Stomach (tissue), 9 donors: Measurements from ENCODE around the gene SUPT7L. TPM values are rescaled to one million over a fixed set of nuclear protein-coding genes. Genes with fewer than 3 reads are reported as not detected.

Experiments used
- DNase-seq, 2 donors: peaks; one replicate each; pipeline versions ENCODE4 v3.0.0 to v3.0.0-alpha.2; 2013 to 2019
- H3K27ac ChIP-seq, 5 donors: fragments of 200-600 bp in 4 of 5; sonication (generic) in 4 of 5; one replicate each; pipeline ENCODE4 v1.5.1; 2013 to 2019; ENCODE audit warnings: mild to moderate bottlenecking in 1 of 5, moderate library complexity in 1 of 5
- H3K27me3 ChIP-seq, 3 donors: fragments of 200-600 bp; sonication (generic); one replicate each; pipeline ENCODE4 v1.5.1; 2017 to 2019; ENCODE audit warnings: mixed run types in 1 of 3
- H3K36me3 ChIP-seq, 4 donors: fragments of 200-600 bp; sonication (generic); 1 replicate in 3 of 4; 2 replicates in 1 of 4; pipeline ENCODE4 v1.5.1; 2016 to 2019
- H3K4me1 ChIP-seq, 4 donors: fragments of 200-600 bp; sonication (generic); one replicate each; pipeline ENCODE4 v1.5.1; 2016 to 2019
- H3K4me3 ChIP-seq, 4 donors: fragments of 200-600 bp; sonication (generic) in 3 of 4; one replicate each; pipeline ENCODE4 v1.5.1; 2016 to 2019; ENCODE audit warnings: mild to moderate bottlenecking in 1 of 4
- H3K9me3 ChIP-seq, 4 donors: fragments of 200-600 bp; sonication (generic); one replicate each; pipeline ENCODE4 v1.5.1; 2016 to 2019
- CTCF ChIP-seq, 7 experiments: fragments of 450-650 bp in 4 of 7; fragments of 200-600 bp in 3 of 7; sonication (generic) in 3 of 7; IDR thresholded peaks; one replicate each; pipeline ENCODE4 v1.5.1; 2016 to 2019; ENCODE audit warnings: antibody characterized with exemption in 7 of 7, control low read depth in 2 of 7, mild to moderate bottlenecking in 1 of 7
- EP300 ChIP-seq: sonication (generic); formaldehyde crosslinking; IDR thresholded peaks from one replicate; pipeline ENCODE4 v1.6.1; 2017; ENCODE audit warnings: antibody characterized with exemption
- POLR2A ChIP-seq, 4 donors: fragments of 450-650 bp; IDR thresholded peaks; one replicate each; pipeline ENCODE4 v1.6.1; 2016; ENCODE audit warnings: antibody characterized with exemption in 4 of 4, control low read depth in 2 of 4, mild to moderate bottlenecking in 1 of 4, moderate library complexity in 1 of 4
- POLR2AphosphoS5 ChIP-seq, 3 donors: sonication (generic); formaldehyde crosslinking; IDR thresholded peaks; one replicate each; pipeline ENCODE4 v1.6.1; 2016; ENCODE audit warnings: antibody characterized with exemption in 3 of 3
- WGBS, 5 donors: extraction: QIAGEN DNeasy Blood & Tissue Kit in 3 of 5; methylation state at CpG; one replicate each; pipeline versions ENCODE4 v1.1.5 to v1.1.7; 2013 to 2018; 5-methylcytosine and 5-hydroxymethylcytosine counted together
- intact Hi-C: fragments of 100-400 bp; cut with DNase I; formaldehyde crosslinking; loops from one replicate; pipeline ENCODE4 v1.15.1; 2023; ENCODE audit warnings: low total_unique reads
- polyA plus RNA-seq, 3 donors: library from polyadenylated mRNA; stranded (reverse); fragments of 200-250 nt; gene quantifications; one replicate each; pipeline ENCODE4 v1.2.3, GENCODE V29; 2013
- small RNA-seq, 4 donors: library from RNA; depleted of rRNA; stranded (forward); fragments of <200 nt; gene quantifications; one replicate each; pipeline ENCODE3, GENCODE V24; 2016
- total RNA-seq, 5 donors: library from RNA; depleted of rRNA; stranded (reverse); fragments of >200 nt; gene quantifications; one replicate each; pipeline versions ENCODE4 v1.1.0 to v1.2.3, GENCODE V29; 2014 to 2016
- donor health status: healthy with polysubstance abuse.
- donor health status: Bipolar disorder and iron deficiency.
- donor health status: healthy.

Gene SUPT7L
- total and polyA plus RNA-seq, 8 donors, result 10.1 to 50.9 (median 24.9) TPM

GRCh38 chr2:27606611-27607010 is 56.8 kb downstream of the SUPT7L start:
- Histone ChIP-seq H3K4me1 (no peaks in the 10 kb centered on the region), H3K9me3 (no peaks in the 10 kb centered on the region), H3K36me3 (peaks cover 59 to 93% (median 91%) of the 10 kb centered on the region in 4 donors), H3K27ac (no peak overlapping the region), H3K27me3 (no peaks in the 10 kb centered on the region), H3K4me3 (no peak overlapping the region)
- WGBS, 5 donors, result 84 to 95% (median 91%) methylated on average over 2 of the region's 2 CpGs
- no peak for TF ChIP-seq CTCF (IDR thresholded peaks at IDR 0.05)
- TF ChIP-seq EP300, result no peak
- no peak for TF ChIP-seq POLR2A (IDR thresholded peaks at IDR 0.05)
- no peak for TF ChIP-seq POLR2AphosphoS5 (IDR thresholded peaks at IDR 0.05)
- DNase-seq, result no peak
- intact Hi-C loops, result no loop called here

Small RNA genes within 50 kb of the gene (small RNA-seq; reads per million reads assigned to genes)
- 0 reads per million in 4 donors for gene RF00340

Other genes starting within 250 kb of the SUPT7L start
- 10 to 100 TPM; 12.5 to 69.8 (median 48.4) TPM for gene NRBP1, start 235.0 kb downstream of the SUPT7L start, total RNA-seq
- gene NRBP1, start 235.0 kb downstream of the SUPT7L start, polyA plus RNA-seq, result 10 to 100 TPM; 46.7 to 57.3 (median 51.4) TPM
- 100 to 1,000 TPM in 1 of 5 donors, 10 to 100 TPM in 3, not detected in 1; 16.5 to 140 (median 53.6) TPM for gene KRTCAP3, start 221.2 kb downstream of the SUPT7L start, total RNA-seq
- 10 to 100 TPM; 31.2 to 65.2 (median 62.2) TPM for gene KRTCAP3, start 221.2 kb downstream of the SUPT7L start, polyA plus RNA-seq
- gene IFT172, start 173.9 kb downstream of the SUPT7L start, total RNA-seq, result 10 to 100 TPM in 4 of 5 donors, 1 to 10 TPM in 1; 7.4 to 88.1 (median 14.0) TPM
- gene IFT172, start 173.9 kb downstream of the SUPT7L start, polyA plus RNA-seq, result 10 to 100 TPM; 34.7 to 66.4 (median 43.9) TPM
- gene FNDC4, start 168.4 kb downstream of the SUPT7L start, total RNA-seq, result 10 to 100 TPM in 2 of 5 donors, 1 to 10 TPM in 2, under 1 TPM in 1; 0.89 to 23.3 (median 5.0) TPM
- gene FNDC4, start 168.4 kb downstream of the SUPT7L start, polyA plus RNA-seq, result 10 to 100 TPM in 2 of 3 donors, 1 to 10 TPM in 1; 4.5 to 15.1 (median 10.1) TPM
- 10 to 100 TPM in 4 of 5 donors, not detected in 1; 13.4 to 45.5 (median 33.3) TPM for gene GCKR, start 166.8 kb downstream of the SUPT7L start, total RNA-seq
- gene GCKR, start 166.8 kb downstream of the SUPT7L start, polyA plus RNA-seq, result 10 to 100 TPM in 1 of 3 donors, 1 to 10 TPM in 2; 1.2 to 13.3 (median 2.1) TPM
- gene ZNF512, start 80.6 kb downstream of the SUPT7L start, total RNA-seq, result 10 to 100 TPM in 3 of 5 donors, 1 to 10 TPM in 2; 6.4 to 35.8 (median 14.2) TPM
- gene ZNF512, start 80.6 kb downstream of the SUPT7L start, polyA plus RNA-seq, result 10 to 100 TPM in 1 of 3 donors, 1 to 10 TPM in 2; 6.8 to 12.2 (median 9.3) TPM
- gene CCDC121, start 34.6 kb downstream of the SUPT7L start, total RNA-seq, result 1 to 10 TPM in 4 of 5 donors, under 1 TPM in 1; 0.87 to 3.1 (median 1.8) TPM
- gene CCDC121, start 34.6 kb downstream of the SUPT7L start, polyA plus RNA-seq, result 1 to 10 TPM; 1.7 to 2.4 (median 2.1) TPM
- 10 to 100 TPM; 10.1 to 68.7 (median 33.0) TPM for gene GPN1, start 34.6 kb downstream of the SUPT7L start, total RNA-seq
- gene GPN1, start 34.6 kb downstream of the SUPT7L start, polyA plus RNA-seq, result 10 to 100 TPM; 20.6 to 31.6 (median 28.2) TPM
- 10 to 100 TPM; 25.7 to 58.9 (median 30.6) TPM for gene SLC4A1AP, start 275 bp upstream of the SUPT7L start, total RNA-seq
- 10 to 100 TPM; 11.2 to 12.2 (median 11.9) TPM for gene SLC4A1AP, start 275 bp upstream of the SUPT7L start, polyA plus RNA-seq
- gene MRPL33, start 108.1 kb upstream of the SUPT7L start, total RNA-seq, result 100 to 1,000 TPM in 2 of 5 donors, 10 to 100 TPM in 2, 1 to 10 TPM in 1; 8.2 to 226 (median 25.5) TPM
- 100 to 1,000 TPM; 149 to 268 (median 193) TPM for gene MRPL33, start 108.1 kb upstream of the SUPT7L start, polyA plus RNA-seq
- gene RBKS, start 226.8 kb upstream of the SUPT7L start, total RNA-seq, result 1 to 10 TPM in 2 of 5 donors, not detected in 3; 2.7 to 2.9 TPM
- gene RBKS, start 226.8 kb upstream of the SUPT7L start, polyA plus RNA-seq, result 1 to 10 TPM in 2 of 3 donors, under 1 TPM in 1; 0.76 to 1.9 (median 1.4) TPM
- 10 to 100 TPM; 14.2 to 41.4 (median 24.1) TPM for gene BABAM2, start 227.1 kb upstream of the SUPT7L start, total RNA-seq
- gene BABAM2, start 227.1 kb upstream of the SUPT7L start, polyA plus RNA-seq, result 10 to 100 TPM; 16.0 to 24.3 (median 16.2) TPM